GM21515 (cell line): ENCODE data around the gene FBXL17.
A peak's percentile ranks its signal among the peaks of the same experiment; 100 is the strongest.
"Not testable (repeated sequence)": the region's sequence is repeated elsewhere in the genome, so short reads cannot be mapped to it uniquely, and the experiment has no call there.

Experiments
- ATAC-seq: cut with Tn5 transposase; IDR thresholded peaks from one replicate; pipeline ENCODE4 v1.9.1; 2021; ENCODE audit not compliant: unreplicated experiment

The FBXL17 gene

DNA sequence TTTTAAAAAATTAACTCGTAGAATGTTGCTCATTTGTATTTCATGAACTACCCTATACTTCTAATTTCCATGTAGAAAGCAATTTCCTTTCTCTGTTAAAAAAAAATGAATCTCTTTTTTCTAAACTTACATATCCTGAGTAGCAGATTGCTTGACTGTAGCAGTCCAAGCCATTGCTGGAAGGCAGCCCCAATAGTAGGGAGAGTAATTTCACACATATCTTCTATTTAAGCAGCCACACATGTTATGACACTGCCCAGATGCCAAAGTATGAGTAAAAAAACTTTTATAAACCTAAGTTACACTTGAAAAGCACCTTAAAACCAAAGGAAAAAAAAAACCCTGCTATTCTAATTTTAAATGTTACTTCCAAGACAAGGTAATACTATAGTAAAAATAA is 69.6 kb downstream of the FBXL17 start:
- no peak for ATAC-seq

- no peak for ATAC-seq
Measured at GRCh38 chr5:108311682-108312081, 70.2 kb downstream of the FBXL17 start.

DNA sequence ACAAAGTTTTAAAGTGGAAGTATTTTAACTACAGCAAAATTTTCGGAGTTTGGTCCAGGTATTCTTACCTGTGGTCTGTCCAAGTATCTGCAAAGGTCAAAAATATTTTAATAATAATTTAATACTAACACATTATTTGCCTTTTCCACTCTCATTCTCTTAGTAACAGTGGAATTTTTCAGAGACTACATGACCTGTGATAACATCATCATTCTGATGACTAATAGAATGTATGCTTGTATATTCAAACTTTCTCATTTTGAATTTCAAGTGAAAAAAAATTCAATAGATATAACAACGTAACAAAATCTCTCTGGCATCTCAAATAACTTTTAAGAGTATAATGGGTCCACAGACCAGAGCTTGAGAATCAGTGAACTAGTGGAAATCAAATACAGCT is 78.3 kb downstream of the FBXL17 start:
- ATAC-seq: no peak

GRCh38 chr5:108303086-108303485 is 78.8 kb downstream of the FBXL17 start:
- no peak for ATAC-seq

GRCh38 chr5:108297042-108297601 is 84.8 kb downstream of the FBXL17 start:
- no peak for ATAC-seq

GRCh38 chr5:108295578-108296368 is 86.1 kb downstream of the FBXL17 start:
- no peak for ATAC-seq

DNA sequence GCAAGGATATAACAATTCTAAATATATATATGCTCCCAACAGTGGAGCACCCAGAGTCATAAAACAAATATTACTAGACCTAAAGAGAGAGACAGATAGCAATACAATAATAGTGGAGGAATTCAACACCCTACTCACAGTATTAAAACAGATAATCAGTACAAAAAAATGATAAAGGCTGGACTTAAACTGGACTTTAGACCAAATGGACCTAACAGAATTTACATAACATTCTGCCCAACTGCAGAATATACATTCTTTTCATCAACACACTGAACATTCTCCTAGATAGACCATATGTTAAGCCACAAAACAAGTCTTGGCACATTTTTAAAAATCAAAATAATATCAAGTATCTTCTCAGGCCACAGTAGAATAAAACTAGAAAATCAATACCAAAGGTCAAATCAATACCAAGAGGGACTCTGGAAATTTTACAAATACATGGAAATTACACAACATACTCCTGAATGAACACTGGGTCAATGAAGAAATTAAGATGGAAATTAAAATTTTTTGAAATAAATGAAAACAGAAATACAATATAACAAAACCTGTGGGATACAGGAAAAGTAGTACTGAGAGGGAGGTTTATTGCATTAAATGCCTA is 100.8 kb downstream of the FBXL17 start:
- no peak for ATAC-seq

DNA sequence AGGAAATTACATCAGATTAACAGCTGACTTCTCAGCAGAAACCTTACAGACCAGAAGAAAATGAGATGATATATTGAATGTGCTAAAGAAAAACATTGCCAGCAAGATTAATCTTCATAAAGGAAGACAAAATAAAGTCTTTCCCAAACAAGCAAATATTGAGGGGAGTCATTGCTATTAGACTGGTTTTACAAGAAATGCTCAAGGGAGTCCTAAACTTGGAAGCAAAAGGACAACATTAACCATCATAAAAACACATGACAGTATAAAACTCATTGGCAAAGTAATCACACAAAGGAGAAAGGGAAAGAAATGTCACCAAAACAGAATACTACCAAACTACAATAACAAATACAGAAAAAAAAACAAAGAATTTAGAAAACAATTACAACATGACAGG is 101.7 kb downstream of the FBXL17 start:
- no peak for ATAC-seq

DNA sequence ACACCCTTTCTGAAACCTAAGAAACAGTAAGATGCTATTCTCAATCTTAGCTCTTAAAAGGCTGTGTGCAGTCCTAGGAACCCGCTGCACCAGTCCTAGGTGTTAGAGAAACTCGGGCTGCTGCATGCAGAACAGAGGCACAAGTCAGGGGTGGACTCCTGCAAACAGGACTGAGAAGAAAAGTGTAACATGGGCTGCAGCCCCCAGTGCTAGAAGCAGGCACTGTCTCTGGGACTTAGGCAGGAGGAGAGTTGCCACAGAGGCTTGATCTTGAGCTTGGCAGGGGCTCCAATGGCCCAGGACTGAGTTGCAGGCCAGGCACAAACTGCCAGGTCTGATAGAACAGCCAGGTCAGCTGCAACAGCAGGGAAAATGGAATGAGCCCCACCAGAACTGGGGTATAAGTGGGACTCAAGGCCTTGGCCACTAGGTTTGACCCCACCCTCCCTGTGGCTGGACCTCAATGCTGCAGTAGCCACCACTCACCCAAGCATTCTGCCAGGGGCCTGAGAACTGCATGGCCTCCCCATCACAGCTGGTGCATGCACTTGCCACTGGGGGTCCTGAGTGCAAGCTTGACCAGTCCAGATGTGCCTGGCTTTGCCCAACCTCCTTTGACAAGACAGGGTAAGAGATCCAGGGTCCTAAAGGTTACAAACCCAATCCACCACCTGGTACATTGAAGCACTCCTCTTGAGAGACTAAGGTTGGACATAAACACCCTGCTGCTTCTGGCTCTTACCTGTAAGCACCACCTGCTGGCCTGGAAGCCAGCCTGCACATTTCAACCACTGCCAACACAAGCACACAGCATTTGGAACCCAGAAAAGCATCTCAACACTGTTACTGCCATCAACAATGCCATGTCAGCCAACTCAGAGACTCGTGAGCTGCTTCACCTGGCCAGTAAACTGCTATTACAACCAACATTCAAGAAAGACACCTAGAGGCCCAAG is 103.3 kb downstream of the FBXL17 start:
- ATAC-seq: no peak

DNA sequence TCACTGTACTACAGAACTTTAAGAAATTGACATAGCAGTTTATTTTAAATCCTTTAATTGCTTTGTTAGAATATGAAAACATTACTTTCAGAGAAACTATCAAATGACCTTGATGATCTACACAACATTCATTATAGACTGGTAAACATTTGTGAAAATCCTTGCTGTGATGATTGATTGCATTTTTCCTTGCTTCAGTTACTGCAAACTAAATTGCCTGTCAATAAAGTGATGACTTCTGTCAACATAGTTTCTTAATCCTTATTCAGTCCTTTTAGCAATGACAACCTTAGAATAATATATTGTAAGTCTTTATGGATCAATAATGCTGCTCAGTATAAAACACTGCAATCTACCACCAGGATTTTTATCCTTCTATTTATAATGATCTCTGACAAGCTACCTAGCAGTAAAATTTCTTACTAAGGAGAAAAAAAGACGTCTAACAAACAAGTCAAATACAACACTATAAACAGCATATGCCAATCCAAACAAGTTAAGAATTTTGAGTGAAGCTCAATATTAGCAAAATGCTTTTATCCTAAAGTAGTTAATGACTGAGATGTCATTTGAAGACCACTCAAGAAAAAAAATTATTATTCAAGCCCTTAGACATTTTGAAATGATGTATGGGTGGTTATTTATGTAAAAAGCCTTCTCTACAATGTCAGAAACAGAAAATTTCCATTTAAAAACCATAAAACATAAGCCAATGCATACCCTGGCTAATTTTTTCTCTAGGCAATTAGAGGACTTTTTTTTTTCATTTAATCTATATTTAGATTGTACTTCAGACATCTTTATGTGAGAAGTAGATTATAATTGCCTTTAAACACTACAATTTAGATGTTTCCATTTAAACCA is 105.5 kb downstream of the FBXL17 start:
- ATAC-seq: no peak

DNA sequence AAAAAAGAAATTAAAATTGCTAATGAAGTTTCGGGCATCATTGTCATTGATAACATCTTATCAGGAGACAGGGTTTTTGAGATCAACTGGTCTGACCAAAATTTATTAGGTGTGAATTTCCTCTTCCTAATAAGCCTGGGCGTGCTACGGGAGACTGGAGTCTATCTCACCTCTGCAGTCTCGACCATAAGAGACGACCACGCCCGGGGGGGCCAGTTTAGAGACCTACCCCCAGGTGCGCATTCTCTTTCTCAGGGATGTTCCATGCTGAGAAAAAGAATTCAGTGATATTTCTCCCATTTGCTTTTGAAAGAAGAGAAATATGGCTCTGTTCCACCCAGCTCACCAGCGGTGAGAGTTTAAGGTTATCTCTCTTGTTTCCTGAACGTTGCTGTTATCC is 107.8 kb downstream of the FBXL17 start:
- ATAC-seq: not testable (repeated sequence)

GRCh38 chr5:108271127-108271526 is 110.8 kb downstream of the FBXL17 start:
- ATAC-seq: no peak

DNA sequence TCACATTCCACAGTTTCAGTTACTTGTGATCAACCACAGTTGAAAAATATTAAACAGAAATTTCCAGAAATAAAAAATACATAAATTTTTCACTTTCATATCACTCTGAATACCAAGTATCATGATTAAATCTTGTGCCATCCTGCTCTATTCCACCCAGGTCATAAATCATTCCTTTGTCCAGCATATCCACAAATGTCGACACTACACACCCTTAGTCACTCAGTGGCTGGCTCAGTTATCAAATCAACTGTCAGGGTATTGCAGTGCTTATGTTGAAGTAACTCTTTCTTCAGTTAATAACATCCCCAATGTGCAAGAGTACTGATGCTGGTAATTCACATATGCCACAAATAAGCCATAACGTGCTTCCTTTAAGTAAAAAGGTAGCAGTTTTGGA is 115.7 kb downstream of the FBXL17 start:
- no peak for ATAC-seq

- ATAC-seq: no peak
Measured at GRCh38 chr5:108264533-108264932, 117.4 kb downstream of the FBXL17 start.

- ATAC-seq: no peak
Measured at GRCh38 chr5:108263338-108263737, 118.6 kb downstream of the FBXL17 start.

DNA sequence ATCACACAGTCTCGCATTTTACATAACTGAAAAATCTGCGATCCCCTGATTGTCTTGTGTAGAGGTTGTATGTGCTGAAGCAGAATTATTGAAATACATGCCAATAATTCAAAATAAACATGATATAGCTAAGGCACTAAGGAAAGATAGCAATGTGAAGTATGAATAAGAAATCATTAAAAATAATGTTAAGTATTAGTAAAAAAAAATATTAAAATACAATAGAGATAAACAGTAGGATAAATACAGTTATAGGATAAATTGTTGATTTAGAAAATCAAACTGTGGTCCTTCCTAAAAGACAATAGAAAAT is 121.1 kb downstream of the FBXL17 start:
- no peak for ATAC-seq

GRCh38 chr5:108260117-108260857 is 121.6 kb downstream of the FBXL17 start:
- ATAC-seq: peak; percentile 95

GRCh38 chr5:108259306-108259705 is 122.6 kb downstream of the FBXL17 start:
- ATAC-seq: no peak

GRCh38 chr5:108257996-108258395 is 123.9 kb downstream of the FBXL17 start:
- no peak for ATAC-seq

DNA sequence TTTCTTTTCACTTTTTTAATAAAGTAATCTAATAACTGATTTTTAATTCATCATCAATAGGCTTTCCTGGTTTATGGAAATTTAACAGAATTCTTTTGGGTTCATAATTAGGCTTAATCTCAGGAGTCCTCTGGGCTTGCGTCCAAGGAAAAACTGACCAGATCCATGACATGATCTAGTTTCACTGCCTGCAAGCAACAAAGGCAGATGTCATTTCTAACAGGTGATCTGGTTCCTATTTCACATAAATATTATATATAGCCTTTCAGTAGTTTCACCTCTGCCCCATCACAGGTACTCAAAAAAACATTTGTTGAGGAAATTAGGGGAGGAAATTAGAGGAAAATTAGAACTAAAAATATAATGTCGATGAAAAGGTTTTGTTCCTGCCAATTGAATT is 126.4 kb downstream of the FBXL17 start:
- ATAC-seq: no peak
